Measurements from ENCODE around the gene SPRY1. TPM values are rescaled to one million over a fixed set of nuclear protein-coding genes. Genes with fewer than 3 reads are reported as not detected.

Gene SPRY1
- polyA plus RNA-seq, 2 of the 4 experiments (the other 2 are of a cell fraction): 0.54 to 2.1 TPM

GRCh38 chr4:123433573-123433972, 37.0 kb downstream of the SPRY1 start (continued):
- TF ChIP-seq EP300 (IDR thresholded peaks at IDR 0.05): no peak
- no peak for TF ChIP-seq BCL3 (IDR thresholded peaks at IDR 0.05)
- TF ChIP-seq EHMT2 (IDR thresholded peaks at IDR 0.05; ENCODE audit: low read depth): no peak
- no peak for TF ChIP-seq KDM5A (IDR thresholded peaks at IDR 0.05)
- TF ChIP-seq RARB (CRISPR knock-in tag; IDR thresholded peaks at IDR 0.05): no peak
- no peak for TF ChIP-seq TFCP2L1 (CRISPR knock-in tag; IDR thresholded peaks at IDR 0.05)
- TF ChIP-seq NPAS2 (CRISPR knock-in tag; IDR thresholded peaks at IDR 0.05; ENCODE audit: borderline replicate concordance): no peak

DNA sequence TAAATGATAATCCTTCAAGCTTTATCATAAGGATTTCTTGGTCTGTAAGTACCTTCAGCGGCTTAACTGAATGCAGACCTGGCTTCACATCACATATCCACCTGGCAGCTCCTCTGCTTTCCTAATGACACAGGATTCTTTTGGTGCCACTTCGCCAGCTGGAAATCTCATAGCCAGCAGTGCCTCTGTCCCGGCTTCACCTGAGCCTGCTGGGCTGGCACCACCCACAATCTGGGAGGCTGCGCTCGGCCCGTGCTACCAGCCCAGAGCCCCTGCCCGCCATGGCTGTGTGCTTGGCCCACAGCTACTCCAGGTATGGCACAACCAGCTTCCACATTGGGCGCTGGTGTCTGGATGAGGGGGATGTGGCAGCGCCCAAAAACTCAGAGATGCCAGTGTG, 37.4 kb downstream of the SPRY1 start:
- TF ChIP-seq REST (IDR thresholded peaks at IDR 0.05) (no peak), SMC3 (IDR thresholded peaks at IDR 0.05) (no peak), KDM5A (IDR thresholded peaks at IDR 0.05) (no peak), MAX (IDR thresholded peaks at IDR 0.05) (no peak), BCL3 (IDR thresholded peaks at IDR 0.05) (no peak), TP53 (CRISPR knock-in tag; IDR thresholded peaks at IDR 0.05) (no peak)
- CTCF ChIA-PET: interaction anchor here (0.9 kb wide), 1 partner anchor 10 kb away, joined by 3 read pairs; no protein-coding TSS in a partner anchor
- Histone ChIP-seq H3K4me1 (no peaks in the 10 kb centered on the region), H3K9me3 (no peaks in the 10 kb centered on the region), H3K4me3 (no peak overlapping the region), H3K27ac (no peak overlapping the region), H3K4me2 (no peak overlapping the region)
- FAIRE-seq (no peak), DNase-seq (ENCODE audit: low read depth in 1 of 2, low spot score in 1 of 2) (no peak), ATAC-seq (no peak)
- POLR2A ChIA-PET: no interaction called here
- 91% methylated on average over 1 of the region's 9 CpGs for WGBS (ENCODE audit: missing lambda C conversion rate)

GRCh38 chr4:123435246-123436113, 38.9 kb downstream of the SPRY1 start:
- ChIA-PET CTCF (no interaction called here), POLR2A (no interaction called here)
- FAIRE-seq (no peak), DNase-seq (ENCODE audit: low read depth in 1 of 2, low spot score in 1 of 2) (no peak), ATAC-seq (no peak)
- H3K9me3 ChIP-seq: no peaks in the 10 kb centered on the region
- 86% methylated on average over 11 of the region's 43 CpGs for WGBS (ENCODE audit: missing lambda C conversion rate)
- no peak overlapping the region for H3K4me2 ChIP-seq
- no peaks in the 10 kb centered on the region for H3K4me1 ChIP-seq
- no peak overlapping the region for H3K27ac ChIP-seq
- no peak overlapping the region for H3K4me3 ChIP-seq
- TF ChIP-seq, protein P1, sequence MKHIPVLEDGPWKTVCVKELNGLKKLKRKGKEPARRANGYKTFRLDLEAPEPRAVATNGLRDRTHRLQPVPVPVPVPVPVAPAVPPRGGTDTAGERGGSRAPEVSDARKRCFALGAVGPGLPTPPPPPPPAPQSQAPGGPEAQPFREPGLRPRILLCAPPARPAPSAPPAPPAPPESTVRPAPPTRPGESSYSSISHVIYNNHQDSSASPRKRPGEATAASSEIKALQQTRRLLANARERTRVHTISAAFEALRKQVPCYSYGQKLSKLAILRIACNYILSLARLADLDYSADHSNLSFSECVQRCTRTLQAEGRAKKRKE (CRISPR knock-in tag; IDR thresholded peaks at IDR 0.05; ENCODE audit: low read depth): no peak
- TF ChIP-seq, protein P2, sequence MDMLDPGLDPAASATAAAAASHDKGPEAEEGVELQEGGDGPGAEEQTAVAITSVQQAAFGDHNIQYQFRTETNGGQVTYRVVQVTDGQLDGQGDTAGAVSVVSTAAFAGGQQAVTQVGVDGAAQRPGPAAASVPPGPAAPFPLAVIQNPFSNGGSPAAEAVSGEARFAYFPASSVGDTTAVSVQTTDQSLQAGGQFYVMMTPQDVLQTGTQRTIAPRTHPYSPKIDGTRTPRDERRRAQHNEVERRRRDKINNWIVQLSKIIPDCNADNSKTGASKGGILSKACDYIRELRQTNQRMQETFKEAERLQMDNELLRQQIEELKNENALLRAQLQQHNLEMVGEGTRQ (IDR thresholded peaks at IDR 0.05): no peak
- TF ChIP-seq CEBPB (IDR thresholded peaks at IDR 0.05): no peak
- TF ChIP-seq, protein P3, sequence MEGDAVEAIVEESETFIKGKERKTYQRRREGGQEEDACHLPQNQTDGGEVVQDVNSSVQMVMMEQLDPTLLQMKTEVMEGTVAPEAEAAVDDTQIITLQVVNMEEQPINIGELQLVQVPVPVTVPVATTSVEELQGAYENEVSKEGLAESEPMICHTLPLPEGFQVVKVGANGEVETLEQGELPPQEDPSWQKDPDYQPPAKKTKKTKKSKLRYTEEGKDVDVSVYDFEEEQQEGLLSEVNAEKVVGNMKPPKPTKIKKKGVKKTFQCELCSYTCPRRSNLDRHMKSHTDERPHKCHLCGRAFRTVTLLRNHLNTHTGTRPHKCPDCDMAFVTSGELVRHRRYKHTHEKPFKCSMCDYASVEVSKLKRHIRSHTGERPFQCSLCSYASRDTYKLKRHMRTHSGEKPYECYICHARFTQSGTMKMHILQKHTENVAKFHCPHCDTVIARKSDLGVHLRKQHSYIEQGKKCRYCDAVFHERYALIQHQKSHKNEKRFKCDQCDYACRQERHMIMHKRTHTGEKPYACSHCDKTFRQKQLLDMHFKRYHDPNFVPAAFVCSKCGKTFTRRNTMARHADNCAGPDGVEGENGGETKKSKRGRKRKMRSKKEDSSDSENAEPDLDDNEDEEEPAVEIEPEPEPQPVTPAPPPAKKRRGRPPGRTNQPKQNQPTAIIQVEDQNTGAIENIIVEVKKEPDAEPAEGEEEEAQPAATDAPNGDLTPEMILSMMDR (IDR thresholded peaks at IDR 0.05): no peak
- TF ChIP-seq HOXB5 (CRISPR knock-in tag; IDR thresholded peaks at IDR 0.05): no peak
- TF ChIP-seq KDM5A (IDR thresholded peaks at IDR 0.05): no peak
- TF ChIP-seq MAX (IDR thresholded peaks at IDR 0.05): no peak
- TF ChIP-seq RAD21 (conservative IDR thresholded peaks at IDR 0.05 in 1 of 2, IDR thresholded peaks at IDR 0.05 in 1 of 2): no peak
- no peak for TF ChIP-seq NFE2L2 (conservative IDR thresholded peaks at IDR 0.05; ENCODE audit: low read length)
- TF ChIP-seq CBX8 (IDR thresholded peaks at IDR 0.05): no peak
- TF ChIP-seq RCOR1 (IDR thresholded peaks at IDR 0.05; ENCODE audit: low read depth, low read length): no peak
- no peak for TF ChIP-seq MAFK (IDR thresholded peaks at IDR 0.05; ENCODE audit: partially characterized antibody)
- no peak for TF ChIP-seq FOSB (CRISPR knock-in tag; IDR thresholded peaks at IDR 0.05)
- TF ChIP-seq RARB (CRISPR knock-in tag; IDR thresholded peaks at IDR 0.05): no peak
- TF ChIP-seq, protein P4, sequence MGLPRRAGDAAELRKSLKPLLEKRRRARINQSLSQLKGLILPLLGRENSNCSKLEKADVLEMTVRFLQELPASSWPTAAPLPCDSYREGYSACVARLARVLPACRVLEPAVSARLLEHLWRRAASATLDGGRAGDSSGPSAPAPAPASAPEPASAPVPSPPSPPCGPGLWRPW (IDR thresholded peaks at IDR 0.05): no peak

All from A549 (cell line).